Stomach (tissue), 4 donors: Measurements from ENCODE around the gene CST9.

Experiments
- POLR2A ChIP-seq, 4 donors: fragments of 450-650 bp; IDR thresholded peaks; one replicate each; pipeline ENCODE4 v1.6.1; 2016; ENCODE audit warnings: antibody characterized with exemption in 4 of 4, control low read depth in 2 of 4, mild to moderate bottlenecking in 1 of 4, moderate library complexity in 1 of 4
- POLR2AphosphoS5 ChIP-seq, 3 donors: sonication (generic); formaldehyde crosslinking; IDR thresholded peaks; one replicate each; pipeline ENCODE4 v1.6.1; 2016; ENCODE audit warnings: antibody characterized with exemption in 3 of 3
- TF ChIP-seq, protein P1 (sequence below), 7 experiments: fragments of 450-650 bp in 4 of 7; fragments of 200-600 bp in 3 of 7; sonication (generic) in 3 of 7; IDR thresholded peaks; one replicate each; pipeline ENCODE4 v1.5.1; 2016 to 2019; ENCODE audit warnings: antibody characterized with exemption in 7 of 7, control low read depth in 2 of 7, mild to moderate bottlenecking in 1 of 7

DNA sequence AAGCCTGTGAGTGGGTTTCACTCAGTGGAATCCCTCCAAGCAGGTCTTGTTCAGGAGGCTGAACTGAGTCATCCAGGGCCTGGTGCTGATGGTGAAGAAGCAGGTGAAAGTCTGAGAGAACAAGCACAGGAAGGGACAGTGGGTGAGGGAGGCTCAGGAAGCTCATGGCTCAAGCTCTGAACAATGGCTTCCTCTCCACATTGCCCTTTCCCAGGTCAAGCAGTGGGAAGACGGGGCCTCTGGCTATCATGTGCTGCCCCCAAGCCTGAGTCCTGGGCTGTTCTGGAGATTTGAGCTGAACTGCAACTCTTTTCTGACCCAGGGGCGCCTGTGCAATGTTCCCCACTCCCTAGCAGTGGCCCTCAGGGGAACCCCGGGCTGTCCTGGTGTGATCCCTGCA is 40.8 kb downstream of the CST9 start:
- TF ChIP-seq, protein P1, sequence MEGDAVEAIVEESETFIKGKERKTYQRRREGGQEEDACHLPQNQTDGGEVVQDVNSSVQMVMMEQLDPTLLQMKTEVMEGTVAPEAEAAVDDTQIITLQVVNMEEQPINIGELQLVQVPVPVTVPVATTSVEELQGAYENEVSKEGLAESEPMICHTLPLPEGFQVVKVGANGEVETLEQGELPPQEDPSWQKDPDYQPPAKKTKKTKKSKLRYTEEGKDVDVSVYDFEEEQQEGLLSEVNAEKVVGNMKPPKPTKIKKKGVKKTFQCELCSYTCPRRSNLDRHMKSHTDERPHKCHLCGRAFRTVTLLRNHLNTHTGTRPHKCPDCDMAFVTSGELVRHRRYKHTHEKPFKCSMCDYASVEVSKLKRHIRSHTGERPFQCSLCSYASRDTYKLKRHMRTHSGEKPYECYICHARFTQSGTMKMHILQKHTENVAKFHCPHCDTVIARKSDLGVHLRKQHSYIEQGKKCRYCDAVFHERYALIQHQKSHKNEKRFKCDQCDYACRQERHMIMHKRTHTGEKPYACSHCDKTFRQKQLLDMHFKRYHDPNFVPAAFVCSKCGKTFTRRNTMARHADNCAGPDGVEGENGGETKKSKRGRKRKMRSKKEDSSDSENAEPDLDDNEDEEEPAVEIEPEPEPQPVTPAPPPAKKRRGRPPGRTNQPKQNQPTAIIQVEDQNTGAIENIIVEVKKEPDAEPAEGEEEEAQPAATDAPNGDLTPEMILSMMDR (IDR thresholded peaks at IDR 0.05): no peak
- TF ChIP-seq POLR2AphosphoS5 (IDR thresholded peaks at IDR 0.05) (no peak), POLR2A (IDR thresholded peaks at IDR 0.05) (no peak)
